SHP77 treated with DMSO at 0.1 percent for 48 hours (cell line): ENCODE data around the gene PSAT1.

ENCODE experiments used
- DNase-seq: peaks from one replicate; lab custom pipeline; 2025; lab: John Stamatoyannopoulos, UW

The PSAT1 gene

GRCh38 chr9:78365748-78366697, 69.1 kb downstream of the PSAT1 start:
- DNase-seq = no peak

- DNase-seq = no peak
Measured at GRCh38 chr9:78366827-78367226, 69.9 kb downstream of the PSAT1 start.

- DNase-seq = no peak
Measured at GRCh38 chr9:78368236-78368635, 71.3 kb downstream of the PSAT1 start.

- DNase-seq = no peak
Measured at GRCh38 chr9:78369639-78370219, 72.8 kb downstream of the PSAT1 start.

GRCh38 chr9:78370991-78371390, 74.1 kb downstream of the PSAT1 start:
- DNase-seq = no peak

GRCh38 chr9:78371981-78372380, 75.1 kb downstream of the PSAT1 start:
- no peak for DNase-seq
